ENCODE data around the gene TUBB2B.

The TUBB2B gene

DNA sequence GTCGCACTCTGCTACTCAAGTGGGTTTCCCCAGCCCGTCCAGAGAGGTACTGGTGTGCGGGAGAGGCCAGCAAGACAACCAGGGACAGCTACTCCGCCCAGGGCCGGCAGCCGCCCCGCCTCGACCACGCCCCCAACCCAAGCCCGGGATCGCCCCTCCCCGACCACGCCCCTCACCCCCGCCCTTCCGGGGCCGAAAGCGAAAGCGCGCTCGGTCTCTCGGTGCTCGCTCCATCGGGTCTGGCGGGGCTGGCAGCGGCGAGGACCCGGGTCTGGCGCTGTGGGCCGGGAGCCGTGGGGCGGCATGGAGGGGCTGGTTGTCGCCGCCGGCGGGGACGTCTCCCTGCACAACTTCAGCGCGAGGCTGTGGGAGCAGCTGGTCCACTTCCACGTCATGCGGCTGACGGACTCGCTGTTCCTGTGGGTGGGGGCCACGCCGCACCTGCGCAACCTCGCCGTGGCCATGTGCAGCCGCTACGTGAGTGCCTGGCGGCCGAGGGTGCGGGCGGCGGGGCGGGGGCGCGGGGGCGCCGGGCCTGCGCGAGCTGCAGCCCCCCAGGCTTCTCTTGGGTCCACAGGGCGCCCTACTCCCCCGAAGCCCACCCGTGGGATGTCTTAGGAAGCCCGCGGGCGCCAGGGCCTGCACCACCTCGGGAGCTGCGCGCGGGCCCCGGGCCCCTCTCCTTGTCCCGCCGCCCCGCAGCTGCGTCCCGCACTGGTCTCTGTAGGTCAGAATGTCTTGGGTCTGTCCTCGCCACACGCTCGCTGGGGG lies 31.5 kb upstream of the TUBB2B start, which contains the start of gene PSMG4:
Gene PSMG4 (plus strand): TSS at position 228 of the 771 bp plus-strand sequence. CDS start 76 bp downstream, at position 304.
- H3K27ac ChIP-seq (ENCODE audit: insufficient read depth in 1 of 2, low read depth in 1 of 2, low read length in 2 of 2, poor library complexity in 1 of 2, severe bottlenecking in 2 of 2): peak within 1 kb of the TSS in 1 of 2 experiments; percentile 67
- H3K9me3 ChIP-seq (ENCODE audit: control extremely low read depth in 1 of 5, control insufficient read depth in 4 of 5, insufficient read depth in 2 of 5, low read depth in 1 of 5, low read length in 4 of 5): no peaks in the 10 kb centered on the region
- H3K27me3 ChIP-seq (replicated peaks in 2 of 5; ENCODE audit: control insufficient read depth in 4 of 5, insufficient read depth in 5 of 5, low read length in 4 of 5): peaks cover 0 to 10% (median 4%) of the 10 kb centered on the region in 5 experiments
- peaks cover 2 to 29% (median 22%) of the 10 kb centered on the region in 4 experiments for H3K4me1 ChIP-seq (ENCODE audit: control extremely low read depth in 1 of 4, control insufficient read depth in 4 of 4, insufficient read depth in 4 of 4, low read length in 3 of 4)
- CTCF ChIA-PET: interaction anchor here (0.6 to 2.8 kb wide), 5 partner anchors 11 to 139 kb away, joined by 3 to 8 read pairs (median 3); no protein-coding TSS in a partner anchor
- WGBS (ENCODE audit: insufficient coverage): 0% methylated on average over 66 of the region's 80 CpGs
- peaks cover 4 to 18% (median 7%) of the 10 kb centered on the region in 4 experiments for H3K36me3 ChIP-seq (ENCODE audit: control insufficient read depth in 4 of 4, insufficient read depth in 4 of 4, low read length in 3 of 4)
- POLR2A ChIA-PET: no interaction called here
- peak; percentile 84 to 91 (median 90) for DNase-seq
- H3K4me3 ChIP-seq (ENCODE audit: control insufficient read depth in 1 of 7, extremely low read depth in 1 of 7, insufficient read depth in 4 of 7, low read depth in 2 of 7, low read length in 6 of 7): peak within 1 kb of the TSS; percentile 67 to 89 (median 85)

DNA sequence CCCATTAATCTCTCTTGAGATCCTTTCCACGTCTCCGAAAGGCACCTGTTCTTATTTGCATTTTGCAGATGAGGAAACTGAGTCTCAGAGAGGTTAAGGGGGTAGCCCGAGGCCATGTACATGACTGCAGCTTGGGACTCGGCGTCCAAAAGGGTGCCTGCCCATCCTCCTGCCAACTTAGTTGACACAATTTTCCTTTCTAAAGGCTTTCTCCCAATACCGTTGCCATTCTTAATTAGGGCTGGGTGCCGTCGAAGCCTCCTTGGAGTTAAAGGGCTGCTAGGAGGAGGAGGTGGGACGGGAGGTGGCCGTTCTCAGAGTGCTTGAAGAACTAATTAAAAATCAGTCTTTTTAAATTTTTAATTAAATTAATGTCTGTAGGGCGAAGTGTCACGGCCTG lies 30.7 kb upstream of the TUBB2B start:
- peaks cover 2 to 29% (median 22%) of the 10 kb centered on the region in 4 experiments for H3K4me1 ChIP-seq (ENCODE audit: control extremely low read depth in 1 of 4, control insufficient read depth in 4 of 4, insufficient read depth in 4 of 4, low read length in 3 of 4)
- POLR2A ChIA-PET: no interaction called here
- DNase-seq: no peak
- H3K9me3 ChIP-seq (ENCODE audit: control extremely low read depth in 1 of 5, control insufficient read depth in 4 of 5, insufficient read depth in 2 of 5, low read depth in 1 of 5, low read length in 4 of 5): no peaks in the 10 kb centered on the region
- peaks cover 0 to 10% (median 4%) of the 10 kb centered on the region in 5 experiments for H3K27me3 ChIP-seq (replicated peaks in 2 of 5; ENCODE audit: control insufficient read depth in 4 of 5, insufficient read depth in 5 of 5, low read length in 4 of 5)
- no peak overlapping the region for H3K27ac ChIP-seq (ENCODE audit: insufficient read depth in 1 of 2, low read depth in 1 of 2, low read length in 2 of 2, poor library complexity in 1 of 2, severe bottlenecking in 2 of 2)
- peaks cover 0 to 12% (median 1%) of the 10 kb centered on the region in 4 experiments for H3K36me3 ChIP-seq (ENCODE audit: control insufficient read depth in 4 of 4, insufficient read depth in 4 of 4, low read length in 3 of 4)
- CTCF ChIA-PET: no interaction called here
- peak overlapping the region; percentile 16 to 89 (median 85) for H3K4me3 ChIP-seq (ENCODE audit: control insufficient read depth in 1 of 7, extremely low read depth in 1 of 7, insufficient read depth in 4 of 7, low read depth in 2 of 7, low read length in 6 of 7)
- WGBS (ENCODE audit: insufficient coverage): 80% methylated on average over 6 of the region's 12 CpGs

DNA sequence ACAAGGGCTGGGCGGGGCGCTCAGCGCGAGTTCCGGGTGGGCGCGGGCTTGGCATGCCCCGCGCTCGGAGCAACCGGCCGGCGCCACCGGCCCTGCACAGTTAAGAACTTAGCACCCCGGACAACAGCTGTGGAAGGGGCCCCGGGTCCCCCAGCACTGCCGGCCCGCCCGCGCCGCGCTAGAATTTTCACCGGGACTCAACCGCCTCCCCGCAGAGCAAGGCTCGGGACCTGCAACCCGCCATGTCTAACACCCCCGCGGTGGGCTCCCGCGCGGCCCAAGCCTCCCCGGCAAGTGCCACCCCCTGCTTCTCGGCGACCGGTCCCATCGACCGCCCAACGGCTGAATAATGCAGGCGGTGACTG lies 26.1 kb upstream of the TUBB2B start:
- Histone ChIP-seq H3K27me3 (replicated peaks in 2 of 5; ENCODE audit: control insufficient read depth in 4 of 5, insufficient read depth in 5 of 5, low read length in 4 of 5) (peaks cover 0 to 18% (median 10%) of the 10 kb centered on the region in 5 experiments), H3K4me1 (ENCODE audit: control extremely low read depth in 1 of 4, control insufficient read depth in 4 of 4, insufficient read depth in 4 of 4, low read length in 3 of 4) (peaks cover 0 to 8% (median 6%) of the 10 kb centered on the region in 4 experiments), H3K4me3 (ENCODE audit: control insufficient read depth in 1 of 7, extremely low read depth in 1 of 7, insufficient read depth in 4 of 7, low read depth in 2 of 7, low read length in 6 of 7) (no peak overlapping the region), H3K36me3 (ENCODE audit: control insufficient read depth in 4 of 4, insufficient read depth in 4 of 4, low read length in 3 of 4) (no peaks in the 10 kb centered on the region), H3K9me3 (ENCODE audit: control extremely low read depth in 1 of 5, control insufficient read depth in 4 of 5, insufficient read depth in 2 of 5, low read depth in 1 of 5, low read length in 4 of 5) (no peaks in the 10 kb centered on the region), H3K27ac (ENCODE audit: insufficient read depth in 1 of 2, low read depth in 1 of 2, low read length in 2 of 2, poor library complexity in 1 of 2, severe bottlenecking in 2 of 2) (no peak overlapping the region)
- ChIA-PET POLR2A (no interaction called here), CTCF (interaction anchor here (1.7 to 1.9 kb wide), 2 partner anchors 96 to 134 kb away, joined by 5 to 7 read pairs; partner anchors contain the start of gene TUBB2A)
- WGBS (ENCODE audit: insufficient coverage): 96% methylated on average over 30 of the region's 40 CpGs
- no peak for DNase-seq

DNA sequence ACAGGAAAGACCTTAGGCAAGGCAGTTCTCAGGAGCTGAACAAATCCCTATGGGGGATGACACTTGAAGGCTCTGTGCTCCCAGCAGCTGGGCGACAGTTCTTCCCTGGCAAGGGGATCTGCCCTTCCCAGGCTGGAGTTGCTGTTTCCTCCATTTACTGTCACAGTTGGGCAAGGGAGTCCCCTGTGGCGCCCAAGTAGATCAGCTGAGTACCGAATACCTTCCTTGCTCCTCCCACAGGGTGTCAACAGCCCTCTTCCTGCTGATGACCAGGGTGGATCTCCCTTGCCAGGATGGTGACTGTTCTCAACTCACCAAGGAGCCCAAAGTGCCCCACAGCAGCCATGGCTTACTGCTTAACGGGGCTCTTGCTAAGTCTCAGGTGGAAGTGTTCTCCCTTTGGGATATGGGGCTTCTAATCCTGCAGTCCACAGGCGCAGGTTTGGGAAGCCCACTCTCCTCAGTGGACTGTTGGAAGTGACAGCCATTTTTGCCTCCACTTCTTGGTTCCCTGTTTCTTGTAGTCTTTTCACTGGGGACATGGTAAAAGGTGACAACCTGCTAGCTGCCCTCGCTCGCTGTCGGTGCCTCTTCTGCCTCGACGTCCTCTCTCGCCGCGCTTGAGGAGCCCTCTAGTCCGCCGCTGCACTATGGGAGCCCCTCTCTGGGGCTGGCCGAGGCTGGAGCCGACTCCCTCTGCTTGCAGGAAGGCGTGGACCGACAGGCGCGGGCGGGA lies 25.6 kb upstream of the TUBB2B start:
- ChIA-PET POLR2A (no interaction called here), CTCF (interaction anchor here (1.5 to 2.3 kb wide), 5 partner anchors 83 to 133 kb away, joined by 5 to 14 read pairs (median 7); partner anchors contain the start of gene TUBB2A)
- H3K9me3 ChIP-seq (ENCODE audit: control extremely low read depth in 1 of 5, control insufficient read depth in 4 of 5, insufficient read depth in 2 of 5, low read depth in 1 of 5, low read length in 4 of 5): no peaks in the 10 kb centered on the region
- 95% methylated on average over 17 of the region's 22 CpGs for WGBS (ENCODE audit: insufficient coverage)
- H3K27ac ChIP-seq (ENCODE audit: insufficient read depth in 1 of 2, low read depth in 1 of 2, low read length in 2 of 2, poor library complexity in 1 of 2, severe bottlenecking in 2 of 2): no peak overlapping the region
- peaks cover 0 to 23% (median 16%) of the 10 kb centered on the region in 5 experiments for H3K27me3 ChIP-seq (replicated peaks in 2 of 5; ENCODE audit: control insufficient read depth in 4 of 5, insufficient read depth in 5 of 5, low read length in 4 of 5)
- H3K4me1 ChIP-seq (ENCODE audit: control extremely low read depth in 1 of 4, control insufficient read depth in 4 of 4, insufficient read depth in 4 of 4, low read length in 3 of 4): peaks cover 0 to 4% (median 1%) of the 10 kb centered on the region in 4 experiments
- H3K36me3 ChIP-seq (ENCODE audit: control insufficient read depth in 4 of 4, insufficient read depth in 4 of 4, low read length in 3 of 4): no peaks in the 10 kb centered on the region
- no peak overlapping the region for H3K4me3 ChIP-seq (ENCODE audit: control insufficient read depth in 1 of 7, extremely low read depth in 1 of 7, insufficient read depth in 4 of 7, low read depth in 2 of 7, low read length in 6 of 7)
- no peak for DNase-seq

DNA sequence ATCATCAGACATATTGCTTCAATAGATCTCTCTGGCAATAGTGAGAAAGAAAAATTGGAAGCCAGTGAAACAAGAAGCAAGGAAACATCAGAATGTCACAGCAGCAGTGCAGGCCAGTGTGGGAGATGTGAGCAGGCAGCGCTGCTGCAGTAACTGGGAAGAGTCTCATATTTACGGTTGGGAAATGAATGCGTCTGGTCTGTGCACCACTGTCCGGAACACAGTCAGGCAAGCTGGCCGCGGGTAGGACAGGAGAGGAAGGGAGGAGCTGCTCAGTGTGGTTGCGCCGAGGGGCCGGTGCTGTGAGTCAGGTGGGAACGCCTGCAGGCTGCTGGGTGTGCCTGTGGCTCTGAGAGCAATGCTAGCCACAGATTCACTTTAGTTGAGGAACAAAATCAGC lies 24.9 kb upstream of the TUBB2B start:
- no peaks in the 10 kb centered on the region for H3K9me3 ChIP-seq (ENCODE audit: control extremely low read depth in 1 of 5, control insufficient read depth in 4 of 5, insufficient read depth in 2 of 5, low read depth in 1 of 5, low read length in 4 of 5)
- no peak overlapping the region for H3K27ac ChIP-seq (ENCODE audit: insufficient read depth in 1 of 2, low read depth in 1 of 2, low read length in 2 of 2, poor library complexity in 1 of 2, severe bottlenecking in 2 of 2)
- H3K4me3 ChIP-seq (ENCODE audit: control insufficient read depth in 1 of 7, extremely low read depth in 1 of 7, insufficient read depth in 4 of 7, low read depth in 2 of 7, low read length in 6 of 7): no peak overlapping the region
- DNase-seq: no peak
- H3K4me1 ChIP-seq (ENCODE audit: control extremely low read depth in 1 of 4, control insufficient read depth in 4 of 4, insufficient read depth in 4 of 4, low read length in 3 of 4): peaks cover 0 to 7% (median 1%) of the 10 kb centered on the region in 4 experiments
- CTCF ChIA-PET: interaction anchor here (0.8 to 3.6 kb wide), 16 partner anchors 9 to 493 kb away, joined by 3 to 31 read pairs (median 4); no protein-coding TSS in a partner anchor
- H3K27me3 ChIP-seq (replicated peaks in 2 of 5; ENCODE audit: control insufficient read depth in 4 of 5, insufficient read depth in 5 of 5, low read length in 4 of 5): peaks cover 0 to 29% (median 17%) of the 10 kb centered on the region in 5 experiments
- 95% methylated on average over 10 of the region's 10 CpGs for WGBS (ENCODE audit: insufficient coverage)
- POLR2A ChIA-PET: no interaction called here
- no peaks in the 10 kb centered on the region for H3K36me3 ChIP-seq (ENCODE audit: control insufficient read depth in 4 of 4, insufficient read depth in 4 of 4, low read length in 3 of 4)

DNA sequence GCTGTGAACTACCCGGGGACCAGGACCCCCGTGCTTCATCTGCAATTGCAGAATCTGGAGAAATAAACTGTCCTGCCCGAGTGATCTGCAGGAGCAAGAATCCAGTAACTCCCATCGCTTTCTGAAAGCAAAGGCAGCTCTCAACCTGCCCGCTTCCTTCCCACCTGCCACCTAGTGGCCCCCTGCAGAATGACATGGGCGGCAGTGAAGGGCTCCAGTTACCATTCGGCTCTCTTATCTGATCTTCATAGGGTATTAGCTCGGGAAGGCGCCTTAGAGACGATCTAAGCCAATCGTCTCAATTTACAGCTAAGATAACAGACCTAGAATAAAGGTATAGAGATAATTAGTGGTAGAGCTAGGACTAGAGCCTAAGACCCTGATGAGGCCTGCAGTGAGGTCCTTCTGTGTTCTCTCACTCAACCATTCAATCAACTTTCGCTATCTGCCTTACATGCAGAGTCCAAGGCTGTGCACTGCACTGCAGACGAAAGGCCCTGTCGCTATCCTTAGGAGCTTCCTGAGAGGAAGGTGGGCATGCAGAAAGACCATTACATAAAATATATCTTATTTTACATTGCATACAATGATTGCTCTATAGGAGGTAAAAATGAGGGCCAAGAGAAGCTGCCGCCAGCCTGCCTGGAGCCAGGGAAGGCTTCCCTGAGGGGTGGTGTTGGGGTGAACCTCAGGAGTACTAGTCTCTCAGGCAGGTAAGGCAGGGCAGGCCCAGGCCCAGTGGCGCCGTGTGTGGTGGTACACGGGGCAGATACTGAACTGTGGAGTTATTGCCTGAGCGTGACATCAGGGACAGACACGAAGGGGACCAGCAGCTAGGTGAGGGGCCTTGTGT lies 24.2 kb upstream of the TUBB2B start:
- peak; percentile 78 to 79 (median 79) for DNase-seq
- ChIA-PET CTCF (interaction anchor here (0.6 to 3.6 kb wide), 25 partner anchors 9 to 757 kb away, joined by 3 to 31 read pairs (median 4); partner anchors contain the start of gene NQO2), POLR2A (interaction anchor here (0.6 kb wide), 1 partner anchor 250 kb away, joined by 3 read pairs; no protein-coding TSS in a partner anchor)
- Histone ChIP-seq H3K27me3 (replicated peaks in 2 of 5; ENCODE audit: control insufficient read depth in 4 of 5, insufficient read depth in 5 of 5, low read length in 4 of 5) (peaks cover 0 to 34% (median 17%) of the 10 kb centered on the region in 5 experiments), H3K4me1 (ENCODE audit: control extremely low read depth in 1 of 4, control insufficient read depth in 4 of 4, insufficient read depth in 4 of 4, low read length in 3 of 4) (peaks cover 0 to 7% (median 1%) of the 10 kb centered on the region in 4 experiments), H3K9me3 (ENCODE audit: control extremely low read depth in 1 of 5, control insufficient read depth in 4 of 5, insufficient read depth in 2 of 5, low read depth in 1 of 5, low read length in 4 of 5) (no peaks in the 10 kb centered on the region), H3K4me3 (ENCODE audit: control insufficient read depth in 1 of 7, extremely low read depth in 1 of 7, insufficient read depth in 4 of 7, low read depth in 2 of 7, low read length in 6 of 7) (peak overlapping the region in 1 of 7 experiments; percentile 9), H3K27ac (ENCODE audit: insufficient read depth in 1 of 2, low read depth in 1 of 2, low read length in 2 of 2, poor library complexity in 1 of 2, severe bottlenecking in 2 of 2) (no peak overlapping the region), H3K36me3 (ENCODE audit: control insufficient read depth in 4 of 4, insufficient read depth in 4 of 4, low read length in 3 of 4) (no peaks in the 10 kb centered on the region)
- 51% methylated on average over 11 of the region's 20 CpGs for WGBS (ENCODE audit: insufficient coverage)

Data from common myeloid progenitor, CD34-positive (primary cell).